A549 (cell line): ENCODE results near the gene PKN1. TPM values are rescaled to one million over a fixed set of nuclear protein-coding genes. Genes with fewer than 3 reads are reported as not detected.

Experiments
- ATAC-seq, 2 experiments: fragments of 200-7000 bp in 1 of 2; fragments of >200 bp in 1 of 2; cut with Nextera tagmentation in 1 of 2; cut with Tn5 transposase in 1 of 2; 3 replicates each; pipeline versions ENCODE4 v1.8.0 to v1.9.1; 2018 to 2020; ENCODE audit warnings: mild to moderate bottlenecking in 1 of 2, moderate library complexity in 1 of 2
- CTCF ChIA-PET: fragments of 300-600 bp; sonication (Branson Sonifier 250); formaldehyde crosslinking; extraction: SDS; loops from one replicate; lab custom pipeline; 2021; ENCODE audit warnings: antibody characterized with exemption, inconsistent platforms; lab: Yijun Ruan, JAX
- POLR2A ChIA-PET: fragments of 350-600 bp; formaldehyde crosslinking; extraction: SDS; loops from one replicate; lab custom pipeline; 2021; ENCODE audit warnings: antibody characterized with exemption, inconsistent platforms; lab: Yijun Ruan, JAX
- DNase-seq, 2 experiments: peaks; one replicate each; pipeline versions ENCODE4 v3.0.0 to v3.0.0-alpha.2; 2011 to 2016; ENCODE audit warnings: low read depth in 1 of 2, low spot score in 1 of 2
- FAIRE-seq: peaks from 2 replicates; lab custom pipeline; 2011; peaks lifted over from hg19 to GRCh38; lab: Jason Lieb, UNC
- H3K27ac ChIP-seq, 2 experiments: fragments of >200 bp; sonication (Bioruptor Twin); formaldehyde crosslinking; 3 replicates each; pipeline ENCODE4 v1.5.1; 2016 to 2017
- H3K4me1 ChIP-seq: fragments of >200 bp; sonication (Bioruptor Twin); formaldehyde crosslinking; 3 replicates; pipeline ENCODE4 v1.6.1; 2016
- H3K4me2 ChIP-seq: fragments of >200 bp; sonication (Bioruptor Twin); formaldehyde crosslinking; 3 replicates; pipeline ENCODE4 v1.6.1; 2016
- H3K4me3 ChIP-seq: fragments of >200 bp; sonication (Bioruptor Twin); formaldehyde crosslinking; 3 replicates; pipeline ENCODE4 v1.5.1; 2016
- H3K9me3 ChIP-seq: fragments of >200 bp; sonication (Bioruptor Twin); formaldehyde crosslinking; 3 replicates; pipeline ENCODE4 v1.6.1; 2016
- CBX2 ChIP-seq: fragments of 200-600 bp; sonication (generic); IDR thresholded peaks from 2 replicates; pipeline ENCODE4 v1.6.1; 2016; ENCODE audit warnings: low read depth, mild to moderate bottlenecking, borderline replicate concordance
- CEBPB ChIP-seq, 2 experiments: fragments of >200 bp in 1 of 2; sonication (Bioruptor Twin) in 1 of 2; formaldehyde crosslinking in 1 of 2; IDR thresholded peaks; 2 replicates each; pipeline ENCODE4 v1.6.1; 2012 to 2016
- FOSL2 ChIP-seq, 2 experiments: fragments of 450-650 bp in 1 of 2; fragments of >200 bp in 1 of 2; sonication (Bioruptor Twin) in 1 of 2; formaldehyde crosslinking; IDR thresholded peaks; 2 replicates each; pipeline versions ENCODE4 v1.5.0 to v1.6.1; 2016 to 2020; ENCODE audit warnings: mild to moderate bottlenecking in 1 of 2, moderate library complexity in 1 of 2
- GATA3 ChIP-seq: IDR thresholded peaks from 2 replicates; pipeline ENCODE4 v1.6.1; 2012; ENCODE audit warnings: borderline replicate concordance
- HDAC2 ChIP-seq: fragments of 200-600 bp; sonication (generic); IDR thresholded peaks from 2 replicates; pipeline ENCODE4 v1.6.1; 2016
- JUN ChIP-seq, 2 experiments: fragments of >200 bp; sonication (Bioruptor Twin); formaldehyde crosslinking; IDR thresholded peaks; 2 replicates in 1 of 2; 3 replicates in 1 of 2; pipeline ENCODE4 v1.6.1; 2016 to 2017
- NFE2L2 ChIP-seq: fragments of 150-350 bp; conservative IDR thresholded peaks from 2 replicates; pipeline ENCODE4 v1.6.1; 2014; ENCODE audit warnings: low read length
- POLR2A ChIP-seq: IDR thresholded peaks from 2 replicates; pipeline ENCODE4 v1.6.1; 2012; ENCODE audit warnings: mild to moderate bottlenecking, low read length
- RFX5 ChIP-seq: fragments of 450-650 bp; IDR thresholded peaks from 2 replicates; pipeline ENCODE4 v1.7.1; 2014; ENCODE audit warnings: antibody characterized with exemption, mild to moderate bottlenecking, moderate library complexity
- TFCP2L1 ChIP-seq: fragments of 250-450 bp; sonication (Bioruptor Pico); IDR thresholded peaks from 2 replicates; pipeline ENCODE4 v1.5.0; 2021; ENCODE audit warnings: mild to moderate bottlenecking
- TP53 ChIP-seq: fragments of 250-450 bp; sonication (Bioruptor Pico); IDR thresholded peaks from 2 replicates; pipeline ENCODE4 v1.5.0; 2021; ENCODE audit warnings: mild to moderate bottlenecking, moderate library complexity
- ZFP36 ChIP-seq: fragments of 450-650 bp; IDR thresholded peaks from 2 replicates; pipeline ENCODE4 v1.6.1; 2014; ENCODE audit warnings: borderline replicate concordance; ENCODE audit not compliant: partially characterized antibody
- WGBS: methylation state at CpG from one replicate; pipeline ENCODE4 v1.1.6; 2017; ENCODE audit errors: missing lambda C conversion rate; 5-methylcytosine and 5-hydroxymethylcytosine counted together
- polyA plus RNA-seq, 4 experiments: library from polyadenylated mRNA; depleted of rRNA in 3 of 4; stranded (reverse); fragments of >200 nt; fragmentation: RNase III in 1 of 4; extraction: RNeasy Plus Mini Kit Qiagen cat#74134 plus additional on column Dnase treatment in 1 of 4; gene quantifications; 2 replicates in 3 of 4; 3 replicates in 1 of 4; pipeline ENCODE4 v1.2.3, GENCODE V29; 2011 to 2017
- TF ChIP-seq, protein P1 (sequence below): IDR thresholded peaks from 2 replicates; pipeline ENCODE4 v1.6.1; 2012
- TF ChIP-seq, protein P2 (sequence below): fragments of >200 bp; sonication (Bioruptor Twin); formaldehyde crosslinking; IDR thresholded peaks from 2 replicates; pipeline ENCODE4 v1.6.1; 2016
- TF ChIP-seq, protein P3 (sequence below): IDR thresholded peaks from 2 replicates; pipeline ENCODE4 v1.6.1; 2012
- TF ChIP-seq, protein P4 (sequence below): fragments of >200 bp; sonication (Bioruptor Twin); formaldehyde crosslinking; IDR thresholded peaks from 3 replicates; pipeline ENCODE4 v1.6.1; 2016
- TF ChIP-seq, protein P5 (sequence below): fragments of 150-350 bp; IDR thresholded peaks from 2 replicates; pipeline ENCODE4 v1.6.1; 2014; ENCODE audit warnings: low read depth, mild to moderate bottlenecking, low read length
- TF ChIP-seq, protein P6 (sequence below): fragments of >200 bp; sonication (Bioruptor Twin); formaldehyde crosslinking; IDR thresholded peaks from 3 replicates; pipeline ENCODE4 v1.5.1; 2016

Gene PKN1
- polyA plus RNA-seq, 2 of the 4 experiments (the other 2 are of a cell fraction), result 33.4 to 37.3 TPM

DNA sequence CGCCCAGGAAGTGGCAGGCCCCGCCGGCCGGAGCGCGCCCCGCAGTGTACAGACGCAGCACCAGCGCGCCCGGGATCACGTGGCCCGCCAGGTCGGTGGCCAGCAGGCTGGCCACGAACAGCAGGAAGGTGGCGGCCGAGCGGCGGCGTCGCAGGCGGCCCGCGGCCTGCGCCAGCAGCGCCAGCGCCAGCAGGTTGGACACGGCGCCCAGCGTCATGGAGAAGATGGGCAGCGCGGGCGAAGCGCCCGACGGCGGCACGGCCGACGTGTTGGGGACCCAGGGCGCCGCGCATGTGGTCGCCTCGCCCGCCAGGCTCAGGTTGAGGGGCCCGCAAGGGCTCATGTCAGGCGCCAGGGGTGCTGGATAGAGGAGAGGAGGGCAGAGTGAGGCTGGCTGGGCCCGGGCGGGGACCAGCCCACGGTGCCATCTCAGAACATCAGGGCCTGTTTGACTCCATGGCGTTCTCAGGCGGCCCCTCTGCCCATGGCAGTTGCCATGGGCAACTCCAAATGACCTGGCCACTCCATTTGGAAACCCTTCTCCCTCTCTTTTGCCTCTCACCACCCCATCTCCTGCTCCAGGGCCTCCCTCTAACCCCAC lies 41.0 kb downstream of the PKN1 start (continued):
- no peak for TF ChIP-seq POLR2A

DNA sequence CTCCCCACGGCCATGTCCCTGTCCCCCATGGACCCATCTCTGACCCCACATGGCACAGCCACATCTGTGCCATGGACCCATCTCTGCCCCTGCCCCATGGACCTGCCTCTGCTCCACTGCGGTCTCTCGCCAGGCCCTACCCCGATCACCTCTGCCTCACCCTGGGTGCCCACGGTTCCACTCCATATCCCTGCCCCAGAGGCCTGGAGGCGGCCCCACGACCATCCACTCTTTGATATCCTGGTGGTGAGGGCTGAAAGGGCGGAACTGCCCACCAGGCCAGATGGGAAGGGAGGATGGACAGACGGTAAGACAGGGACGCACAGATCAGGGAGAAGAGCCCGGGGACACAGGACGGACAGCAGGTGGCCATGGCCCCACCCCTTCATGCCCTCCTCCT lies 41.7 kb downstream of the PKN1 start:
- peaks cover 35% of the 10 kb centered on the region for H3K4me1 ChIP-seq
- ChIA-PET CTCF (interaction anchor here (0.7 to 1.2 kb wide), 2 partner anchors 8 to 30 kb away, joined by 3 read pairs; no protein-coding TSS in a partner anchor), POLR2A (no interaction called here)
- FAIRE-seq (no peak), ATAC-seq (peak; percentile 4 to 8; a peak in 3 of 6 replicates), DNase-seq (no peak)
- peak overlapping the region; percentile 61; the same call in 1 of the 3 replicates for H3K4me2 ChIP-seq
- no peak overlapping the region for H3K4me3 ChIP-seq
- WGBS, result 78% methylated on average over 12 of the region's 12 CpGs
- peak overlapping the region; percentile 52 to 84; a peak in 2 of 6 replicates for H3K27ac ChIP-seq
- no peak for TF ChIP-seq ZFP36
- TF ChIP-seq, protein P1, sequence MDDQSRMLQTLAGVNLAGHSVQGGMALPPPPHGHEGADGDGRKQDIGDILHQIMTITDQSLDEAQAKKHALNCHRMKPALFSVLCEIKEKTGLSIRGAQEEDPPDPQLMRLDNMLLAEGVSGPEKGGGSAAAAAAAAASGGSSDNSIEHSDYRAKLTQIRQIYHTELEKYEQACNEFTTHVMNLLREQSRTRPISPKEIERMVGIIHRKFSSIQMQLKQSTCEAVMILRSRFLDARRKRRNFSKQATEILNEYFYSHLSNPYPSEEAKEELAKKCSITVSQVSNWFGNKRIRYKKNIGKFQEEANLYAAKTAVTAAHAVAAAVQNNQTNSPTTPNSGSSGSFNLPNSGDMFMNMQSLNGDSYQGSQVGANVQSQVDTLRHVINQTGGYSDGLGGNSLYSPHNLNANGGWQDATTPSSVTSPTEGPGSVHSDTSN, result no peak
- TF ChIP-seq, protein P2, sequence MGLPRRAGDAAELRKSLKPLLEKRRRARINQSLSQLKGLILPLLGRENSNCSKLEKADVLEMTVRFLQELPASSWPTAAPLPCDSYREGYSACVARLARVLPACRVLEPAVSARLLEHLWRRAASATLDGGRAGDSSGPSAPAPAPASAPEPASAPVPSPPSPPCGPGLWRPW, result no peak
- no peak for TF ChIP-seq CEBPB (IDR thresholded peaks at IDR 0.05)
- TF ChIP-seq HDAC2, result no peak
- TF ChIP-seq JUN (IDR thresholded peaks at IDR 0.05), result no peak
- TF ChIP-seq, protein P3, sequence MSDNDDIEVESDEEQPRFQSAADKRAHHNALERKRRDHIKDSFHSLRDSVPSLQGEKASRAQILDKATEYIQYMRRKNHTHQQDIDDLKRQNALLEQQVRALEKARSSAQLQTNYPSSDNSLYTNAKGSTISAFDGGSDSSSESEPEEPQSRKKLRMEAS, result no peak
- TF ChIP-seq TFCP2L1 (CRISPR knock-in tag), result no peak
- H3K9me3 ChIP-seq, result no peaks in the 10 kb centered on the region

DNA sequence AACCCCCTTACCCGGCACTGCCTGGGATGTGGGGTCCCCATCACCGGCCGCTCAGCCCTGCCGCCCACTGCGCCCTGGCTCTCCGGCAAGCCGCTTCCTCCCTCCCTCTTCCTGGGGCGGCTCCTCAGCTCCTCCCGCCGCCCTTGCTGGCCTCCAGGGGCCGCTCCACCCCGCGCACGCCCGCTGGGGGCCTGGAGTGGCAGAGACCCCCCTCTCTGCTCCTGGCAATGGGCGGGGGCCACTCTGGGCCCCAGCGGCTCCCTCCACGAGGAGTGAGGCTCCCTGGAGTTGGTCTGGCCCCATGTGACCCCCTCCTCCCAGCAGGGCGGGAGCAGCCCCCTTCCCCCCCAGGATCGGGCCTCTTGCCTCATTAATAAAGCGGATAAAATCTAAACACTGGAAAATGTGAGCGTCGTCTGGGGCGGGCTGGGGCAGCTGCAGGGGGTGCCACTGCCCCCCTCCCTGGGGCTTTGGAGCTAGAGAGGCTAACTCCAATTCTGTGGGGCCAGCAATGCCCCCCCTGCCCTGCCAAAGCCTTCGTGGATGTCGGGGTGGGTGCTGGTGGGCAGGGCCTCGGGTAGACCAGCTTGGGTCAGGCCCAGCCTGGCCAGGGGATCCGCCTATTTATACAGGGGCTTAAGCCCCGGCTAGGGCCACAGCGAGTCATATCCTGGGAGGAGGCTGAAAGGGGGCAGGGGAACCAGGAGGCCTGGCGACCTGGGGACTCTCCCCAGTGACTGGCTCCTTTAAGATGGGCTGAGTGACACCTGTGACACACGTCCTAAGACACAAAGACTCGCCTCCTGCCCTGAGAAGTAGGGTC lies 42.4 kb downstream of the PKN1 start, which contains the start of gene PTGER1:
Gene PTGER1, minus strand, starts transcription at position 104 of the 823 bp plus-strand sequence. CDS start 1,034 bp downstream, outside the sequence.
- WGBS, result 37% methylated on average over 7 of the region's 33 CpGs
- no peaks in the 10 kb centered on the region for H3K9me3 ChIP-seq
- H3K27ac ChIP-seq, result peak within 1 kb of the TSS; percentile 52 to 84; a peak in 3 of 6 replicates
- no peak within 1 kb of the TSS for H3K4me3 ChIP-seq
- CTCF ChIA-PET, result interaction anchor here (0.7 to 1.2 kb wide), 2 partner anchors 9 to 30 kb away, joined by 3 read pairs; no protein-coding TSS in a partner anchor
- POLR2A ChIA-PET, result no interaction called here
- H3K4me1 ChIP-seq, result peaks cover 35% of the 10 kb centered on the region
- peak within 1 kb of the TSS; percentile 61 for H3K4me2 ChIP-seq
- FAIRE-seq (no peak), DNase-seq (peak in 1 of 2 experiments; percentile 41), ATAC-seq (peak; percentile 22 to 50; a peak in 4 of 6 replicates)
- TF ChIP-seq FOSL2 (IDR thresholded peaks at IDR 0.05), result no peak
- no peak for TF ChIP-seq FOSL2 (CRISPR knock-in tag; IDR thresholded peaks at IDR 0.05)
- TF ChIP-seq, protein P4, sequence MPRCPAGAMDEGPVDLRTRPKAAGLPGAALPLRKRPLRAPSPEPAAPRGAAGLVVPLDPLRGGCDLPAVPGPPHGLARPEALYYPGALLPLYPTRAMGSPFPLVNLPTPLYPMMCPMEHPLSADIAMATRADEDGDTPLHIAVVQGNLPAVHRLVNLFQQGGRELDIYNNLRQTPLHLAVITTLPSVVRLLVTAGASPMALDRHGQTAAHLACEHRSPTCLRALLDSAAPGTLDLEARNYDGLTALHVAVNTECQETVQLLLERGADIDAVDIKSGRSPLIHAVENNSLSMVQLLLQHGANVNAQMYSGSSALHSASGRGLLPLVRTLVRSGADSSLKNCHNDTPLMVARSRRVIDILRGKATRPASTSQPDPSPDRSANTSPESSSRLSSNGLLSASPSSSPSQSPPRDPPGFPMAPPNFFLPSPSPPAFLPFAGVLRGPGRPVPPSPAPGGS, result no peak
- TF ChIP-seq, protein P3, result no peak
- no peak for TF ChIP-seq NFE2L2
- no peak for TF ChIP-seq RFX5
- TF ChIP-seq HDAC2, result no peak
- TF ChIP-seq, protein P5, sequence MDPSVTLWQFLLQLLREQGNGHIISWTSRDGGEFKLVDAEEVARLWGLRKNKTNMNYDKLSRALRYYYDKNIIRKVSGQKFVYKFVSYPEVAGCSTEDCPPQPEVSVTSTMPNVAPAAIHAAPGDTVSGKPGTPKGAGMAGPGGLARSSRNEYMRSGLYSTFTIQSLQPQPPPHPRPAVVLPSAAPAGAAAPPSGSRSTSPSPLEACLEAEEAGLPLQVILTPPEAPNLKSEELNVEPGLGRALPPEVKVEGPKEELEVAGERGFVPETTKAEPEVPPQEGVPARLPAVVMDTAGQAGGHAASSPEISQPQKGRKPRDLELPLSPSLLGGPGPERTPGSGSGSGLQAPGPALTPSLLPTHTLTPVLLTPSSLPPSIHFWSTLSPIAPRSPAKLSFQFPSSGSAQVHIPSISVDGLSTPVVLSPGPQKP, result no peak
- TF ChIP-seq CBX2, result no peak
- no peak for TF ChIP-seq TP53
- TF ChIP-seq, protein P6, sequence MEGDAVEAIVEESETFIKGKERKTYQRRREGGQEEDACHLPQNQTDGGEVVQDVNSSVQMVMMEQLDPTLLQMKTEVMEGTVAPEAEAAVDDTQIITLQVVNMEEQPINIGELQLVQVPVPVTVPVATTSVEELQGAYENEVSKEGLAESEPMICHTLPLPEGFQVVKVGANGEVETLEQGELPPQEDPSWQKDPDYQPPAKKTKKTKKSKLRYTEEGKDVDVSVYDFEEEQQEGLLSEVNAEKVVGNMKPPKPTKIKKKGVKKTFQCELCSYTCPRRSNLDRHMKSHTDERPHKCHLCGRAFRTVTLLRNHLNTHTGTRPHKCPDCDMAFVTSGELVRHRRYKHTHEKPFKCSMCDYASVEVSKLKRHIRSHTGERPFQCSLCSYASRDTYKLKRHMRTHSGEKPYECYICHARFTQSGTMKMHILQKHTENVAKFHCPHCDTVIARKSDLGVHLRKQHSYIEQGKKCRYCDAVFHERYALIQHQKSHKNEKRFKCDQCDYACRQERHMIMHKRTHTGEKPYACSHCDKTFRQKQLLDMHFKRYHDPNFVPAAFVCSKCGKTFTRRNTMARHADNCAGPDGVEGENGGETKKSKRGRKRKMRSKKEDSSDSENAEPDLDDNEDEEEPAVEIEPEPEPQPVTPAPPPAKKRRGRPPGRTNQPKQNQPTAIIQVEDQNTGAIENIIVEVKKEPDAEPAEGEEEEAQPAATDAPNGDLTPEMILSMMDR, result no peak
- TF ChIP-seq GATA3, result no peak
- TF ChIP-seq, all 56 proteins: peak for 0
